SK-N-SH (cell line): ENCODE measurements around the gene CD34. TPM values are rescaled to one million over a fixed set of nuclear protein-coding genes. Genes with fewer than 3 reads are reported as not detected.

Experiments used
- CTCF ChIA-PET: fragments of 300-600, 350-600 bp; formaldehyde crosslinking; extraction: SDS; loops from one replicate; lab custom pipeline; 2021; lab: Yijun Ruan, JAX
- POLR2A ChIA-PET: fragments of 350-600 bp; sonication (Branson Sonifier 250); formaldehyde crosslinking; extraction: SDS; loops from one replicate; lab custom pipeline; 2020; ENCODE audit warnings: antibody characterized with exemption, inconsistent platforms; lab: Yijun Ruan, JAX
- DNase-seq: peaks from one replicate; pipeline ENCODE4 v3.0.0; 2012
- H2AFZ ChIP-seq: fragments of 200-600 bp; sonication (generic); 2 replicates; pipeline ENCODE4 v1.8.1; 2016; ENCODE audit warnings: antibody characterized with exemption, mild to moderate bottlenecking, low read depth
- H3F3A ChIP-seq: fragments of 200-600 bp; sonication (generic); replicated peaks from 2 replicates; pipeline ENCODE3; 2016; ENCODE audit warnings: antibody characterized with exemption, mild to moderate bottlenecking; ENCODE audit not compliant: insufficient read depth
- H3K27ac ChIP-seq, 2 experiments: fragments of 200-500 bp in 1 of 2; fragments of 200-600 bp in 1 of 2; sonication (Bioruptor generic) in 1 of 2; sonication (generic), shearing (Covaris generic) in 1 of 2; 2 replicates each; pipeline versions ENCODE4 v1.5.1 to v1.6.1; 2014 to 2016; ENCODE audit warnings: low read depth in 2 of 2, inconsistent platforms in 1 of 2, low read length in 1 of 2, mild to moderate bottlenecking in 1 of 2, mixed read lengths in 1 of 2
- H3K27me3 ChIP-seq: fragments of 200-600 bp; sonication (generic), shearing (Covaris generic); 2 replicates; pipeline ENCODE4 v1.6.1; 2016; ENCODE audit warnings: mixed run types; ENCODE audit not compliant: insufficient read depth
- H3K36me3 ChIP-seq, 2 experiments: fragments of 200-500 bp in 1 of 2; fragments of 200-600 bp in 1 of 2; sonication (Bioruptor generic) in 1 of 2; sonication (generic) in 1 of 2; replicated peaks in 1 of 2; 2 replicates each; pipeline versions ENCODE3 to v1.5.1; 2014 to 2016; ENCODE audit warnings: low read length in 1 of 2, mild to moderate bottlenecking in 1 of 2; ENCODE audit not compliant: insufficient read depth in 2 of 2, control insufficient read depth in 1 of 2
- H3K4me1 ChIP-seq, 2 experiments: fragments of 200-500 bp in 1 of 2; fragments of 200-600 bp in 1 of 2; sonication (Bioruptor generic) in 1 of 2; sonication (generic), shearing (Covaris generic) in 1 of 2; 2 replicates each; pipeline versions ENCODE4 v1.5.1 to v1.6.1; 2014 to 2016; ENCODE audit warnings: low read depth in 1 of 2, low read length in 1 of 2, mixed run types in 1 of 2; ENCODE audit not compliant: insufficient read depth in 2 of 2, control insufficient read depth in 1 of 2
- H3K4me2 ChIP-seq: fragments of 200-600 bp; sonication (generic), shearing (Covaris generic); 2 replicates; pipeline ENCODE4 v1.6.1; 2017; ENCODE audit warnings: mixed run types
- H3K4me3 ChIP-seq, 2 experiments: fragments of 200-500 bp in 1 of 2; fragments of 200-600 bp in 1 of 2; sonication (Bioruptor generic) in 1 of 2; sonication (generic), shearing (Covaris generic) in 1 of 2; 2 replicates each; pipeline versions ENCODE4 v1.5.1 to v1.8.1; 2014 to 2016; ENCODE audit warnings: low read depth in 2 of 2, inconsistent platforms in 1 of 2, low read length in 1 of 2, mild to moderate bottlenecking in 1 of 2, mixed read lengths in 1 of 2, moderate library complexity in 1 of 2
- H3K79me2 ChIP-seq: fragments of 200-600 bp; sonication (generic); 2 replicates; pipeline ENCODE4 v1.8.1; 2017; ENCODE audit warnings: mild to moderate bottlenecking; ENCODE audit not compliant: insufficient read depth
- H3K9ac ChIP-seq: fragments of 200-600 bp; sonication (generic); 2 replicates; pipeline ENCODE4 v1.6.1; 2017; ENCODE audit warnings: mixed run types
- H3K9me2 ChIP-seq: fragments of 200-600 bp; sonication (generic); 2 replicates; pipeline ENCODE4 v1.6.1; 2017; ENCODE audit warnings: mixed run types
- H3K9me3 ChIP-seq: fragments of 200-600 bp; sonication (generic); 2 replicates; pipeline ENCODE4 v1.6.1; 2017; ENCODE audit warnings: mixed run types, mild to moderate bottlenecking, moderate library complexity
- H4K20me1 ChIP-seq: fragments of 200-600 bp; sonication (generic); 2 replicates; pipeline ENCODE4 v1.6.1; 2017; ENCODE audit warnings: mild to moderate bottlenecking, mixed run types; ENCODE audit not compliant: insufficient read depth
- CTCF ChIP-seq: fragments of 200-600 bp; sonication (generic); IDR thresholded peaks from 2 replicates; pipeline ENCODE4 v1.6.1; 2017; ENCODE audit warnings: antibody characterized with exemption, mild to moderate bottlenecking, moderate library complexity
- EP300 ChIP-seq, 2 experiments: IDR thresholded peaks; 2 replicates each; pipeline versions ENCODE4 v1.4.0 to v1.6.1; 2012; ENCODE audit warnings: borderline replicate concordance in 1 of 2, low read depth in 1 of 2, low read length in 1 of 2
- FOXJ3 ChIP-seq: sonication (generic); formaldehyde crosslinking; IDR thresholded peaks from 2 replicates; pipeline ENCODE4 v1.5.1; 2020; ENCODE audit warnings: mild to moderate bottlenecking, missing genetic modification reagents
- GABPA ChIP-seq: IDR thresholded peaks from 2 replicates; pipeline ENCODE4 v1.4.0; 2012; ENCODE audit warnings: low read depth, mild to moderate bottlenecking
- GATA2 ChIP-seq: sonication (generic); formaldehyde crosslinking; IDR thresholded peaks from 2 replicates; pipeline ENCODE4 v1.5.0; 2020; ENCODE audit warnings: mild to moderate bottlenecking, missing genetic modification reagents
- JUND ChIP-seq: IDR thresholded peaks from 2 replicates; pipeline ENCODE4 v1.4.0; 2012
- MXI1 ChIP-seq: IDR thresholded peaks from 2 replicates; pipeline ENCODE4 v1.6.1; 2012; ENCODE audit warnings: mild to moderate bottlenecking, low read depth, low read length, improper control_type of control experiment
- NFIC ChIP-seq: IDR thresholded peaks from 2 replicates; pipeline ENCODE4 v1.4.0; 2012; ENCODE audit warnings: borderline replicate concordance
- PBX3 ChIP-seq: IDR thresholded peaks from 2 replicates; pipeline ENCODE4; 2012
- REST ChIP-seq: IDR thresholded peaks from 2 replicates; pipeline ENCODE4 v1.6.1; 2012; ENCODE audit warnings: mild to moderate bottlenecking, low read depth, low read length, moderate library complexity
- RXRA ChIP-seq: IDR thresholded peaks from 2 replicates; pipeline ENCODE4 v1.4.0; 2012; ENCODE audit warnings: low read depth, mild to moderate bottlenecking, borderline replicate concordance
- SIN3A ChIP-seq: IDR thresholded peaks from 2 replicates; pipeline ENCODE4 v1.6.1; 2012; ENCODE audit warnings: low read depth, mild to moderate bottlenecking, low read length, moderate library complexity, borderline replicate concordance
- TAF1 ChIP-seq: IDR thresholded peaks from 2 replicates; pipeline ENCODE4 v1.6.1; 2012; ENCODE audit warnings: low read depth, mild to moderate bottlenecking, low read length, moderate library complexity, borderline replicate concordance
- USF1 ChIP-seq: IDR thresholded peaks from 2 replicates; pipeline ENCODE4 v1.4.0; 2012; ENCODE audit warnings: low read depth, borderline replicate concordance
- ZBTB33 ChIP-seq: IDR thresholded peaks from 2 replicates; pipeline ENCODE4 v1.4.0; 2012; ENCODE audit warnings: low read depth, borderline replicate concordance
- WGBS: methylation state at CpG from one replicate; pipeline ENCODE4 v1.1.6; 2017; ENCODE audit warnings: low lambda C conversion rate; 5-methylcytosine and 5-hydroxymethylcytosine counted together
- polyA plus RNA-seq, 3 experiments: library from polyadenylated mRNA; depleted of rRNA; stranded (reverse); fragments of >200 nt; gene quantifications; 2 replicates each; pipeline ENCODE4 v1.2.3, GENCODE V29; 2012

The CD34 gene
- polyA plus RNA-seq, 1 of the 3 experiments (the other 2 are of a cell fraction), result 0.59 TPM

- H3K36me3 ChIP-seq, result peaks cover 0 to 3% of the 10 kb centered on the region in 2 experiments
- no peaks in the 10 kb centered on the region for H3K27me3 ChIP-seq
- DNase-seq, result no peak
- no peaks in the 10 kb centered on the region for H3F3A ChIP-seq
- H3K4me3 ChIP-seq, result no peak overlapping the region
- no peaks in the 10 kb centered on the region for H3K9me2 ChIP-seq
- TF ChIP-seq NFIC (no peak), JUND (no peak), USF1 (no peak), GABPA (no peak), TAF1 (no peak), RXRA (no peak), CTCF (no peak), FOXJ3 (CRISPR knock-in tag) (no peak), PBX3 (no peak), REST (no peak), SIN3A (no peak), ZBTB33 (no peak), GATA2 (no peak), MXI1 (no peak), EP300 (IDR thresholded peaks at IDR 0.05; ENCODE audit: borderline replicate concordance in 1 of 2, low read depth in 1 of 2, low read length in 1 of 2) (no peak)
- ChIA-PET CTCF (interaction anchor here (1.1 to 1.4 kb wide), 2 partner anchors 13 to 60 kb away, joined by 6 read pairs; no protein-coding TSS in a partner anchor), POLR2A (interaction anchor here (0.8 kb wide), 1 partner anchor 12 kb away, joined by 3 read pairs; no protein-coding TSS in a partner anchor)
- no peaks in the 10 kb centered on the region for H3K9me3 ChIP-seq
- H3K9ac ChIP-seq, result no peak overlapping the region
- H3K27ac ChIP-seq, result no peak overlapping the region
- peaks cover 20% of the 10 kb centered on the region for H3K79me2 ChIP-seq
- H2AFZ ChIP-seq, result no peak overlapping the region
- H3K4me2 ChIP-seq, result no peak overlapping the region
- 75% methylated on average over 1 of the region's 1 CpG for WGBS
- no peaks in the 10 kb centered on the region for H4K20me1 ChIP-seq
- peaks cover 0 to 2% of the 10 kb centered on the region in 2 experiments; a peak in 1 of 4 replicates for H3K4me1 ChIP-seq
Observed at GRCh38 chr1:207856276-207857023, 54.5 kb downstream of the CD34 start.
